HG03159 (cell line): ENCODE measurements around the gene KRT12.
"Not testable (repeated sequence)": the region's sequence is repeated elsewhere in the genome, so short reads cannot be mapped to it uniquely, and the experiment has no call there.

Experiments
- ATAC-seq: cut with Tn5 transposase; IDR thresholded peaks from one replicate; pipeline ENCODE4 v1.9.1; 2021; ENCODE audit warnings: mild to moderate bottlenecking, moderate library complexity; ENCODE audit not compliant: unreplicated experiment

The KRT12 gene

DNA sequence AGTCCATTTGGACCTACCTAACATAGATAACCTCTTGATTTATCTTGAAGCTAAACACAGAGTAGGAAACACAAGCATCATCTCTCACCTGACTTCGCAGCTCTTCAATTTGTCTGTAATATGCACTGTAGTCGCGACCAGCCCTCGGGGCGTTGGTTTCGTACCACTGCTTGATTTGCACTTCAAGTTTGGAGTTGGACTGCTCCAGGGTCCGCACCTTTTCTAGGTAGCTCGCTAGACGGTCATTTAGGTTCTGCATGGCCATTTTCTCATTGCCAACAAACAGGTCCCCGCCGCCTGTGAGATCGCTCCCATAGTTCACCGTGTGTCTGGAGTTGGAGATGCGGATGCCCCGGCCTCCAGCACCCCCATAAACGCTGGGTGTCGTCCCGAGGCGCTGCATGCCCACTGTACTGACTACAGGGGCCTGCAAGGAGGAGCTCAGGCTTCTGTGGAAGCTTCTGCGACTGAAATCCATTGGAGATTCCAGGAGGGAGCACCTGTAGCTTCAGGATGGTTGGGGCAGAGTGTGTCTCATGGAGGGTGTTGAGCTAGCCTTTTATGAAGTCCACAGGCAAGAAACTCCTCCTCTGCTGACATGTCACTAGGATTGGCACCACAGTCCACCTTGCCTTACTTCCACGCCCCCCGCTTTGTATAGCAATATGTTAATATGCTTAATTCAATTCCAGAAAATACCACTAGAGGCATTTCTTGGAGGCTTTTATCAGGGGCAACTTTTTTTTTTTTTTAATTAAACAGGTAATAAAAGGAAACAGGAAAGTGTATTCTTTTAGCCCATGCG, 17.9 kb upstream of the KRT12 start, which contains the start of gene KRT20:
Gene KRT20, minus strand, starts transcription at position 535 of the 805 bp plus-strand sequence. Its CDS starts 57 bp downstream, at position 478.
- no peak for ATAC-seq

DNA sequence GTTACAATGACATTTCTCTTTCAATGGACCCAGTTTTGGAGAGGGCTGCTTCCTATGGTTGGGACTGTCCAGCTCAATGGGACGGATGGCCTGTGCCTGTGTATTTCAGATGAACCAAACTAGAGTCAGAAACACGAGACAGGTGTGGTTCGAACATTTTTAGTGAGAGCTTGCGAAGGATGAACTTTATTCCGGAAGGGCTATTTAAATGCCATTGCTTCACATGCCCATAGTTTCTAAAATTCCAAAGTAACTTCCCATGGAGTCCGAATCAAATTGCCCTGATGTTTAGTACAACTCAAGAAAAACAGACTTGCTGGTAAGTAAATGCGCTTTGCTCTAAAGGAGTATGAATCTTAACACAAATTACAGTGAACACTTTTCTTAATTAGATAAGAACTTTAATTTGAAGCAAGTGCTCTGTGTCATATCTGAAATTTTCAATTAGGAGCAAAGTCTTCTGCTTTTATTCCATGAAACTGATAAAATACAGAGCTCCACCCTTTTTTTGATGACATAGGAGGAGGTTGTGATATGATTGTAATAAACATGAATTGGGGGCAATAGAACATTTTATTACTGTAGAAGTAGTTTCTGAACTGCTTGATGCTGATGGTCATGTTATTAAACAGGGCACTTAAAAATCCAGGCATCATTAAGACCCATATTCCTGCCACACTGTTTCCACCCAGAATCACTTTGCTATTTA, 16.8 kb upstream of the KRT12 start:
- ATAC-seq = no peak

DNA sequence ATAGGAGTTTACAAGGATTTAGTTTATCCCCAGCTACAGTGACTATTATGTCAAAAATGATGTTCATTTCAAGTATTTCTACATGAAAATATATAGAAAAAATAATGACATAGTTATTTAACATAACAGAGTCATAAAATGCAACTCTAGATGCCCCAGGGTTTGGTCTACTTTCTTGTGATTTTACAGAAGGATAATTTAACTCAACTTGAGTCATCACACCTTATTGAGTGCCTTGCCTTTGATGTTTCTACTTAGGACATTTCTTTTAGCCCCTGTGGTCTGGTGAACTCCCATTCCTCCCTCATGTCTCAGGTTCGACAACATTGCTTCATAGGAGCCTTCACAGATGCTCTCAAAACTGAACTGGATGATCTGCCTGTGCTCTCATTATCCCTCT, 16.0 kb upstream of the KRT12 start:
- no peak for ATAC-seq

DNA sequence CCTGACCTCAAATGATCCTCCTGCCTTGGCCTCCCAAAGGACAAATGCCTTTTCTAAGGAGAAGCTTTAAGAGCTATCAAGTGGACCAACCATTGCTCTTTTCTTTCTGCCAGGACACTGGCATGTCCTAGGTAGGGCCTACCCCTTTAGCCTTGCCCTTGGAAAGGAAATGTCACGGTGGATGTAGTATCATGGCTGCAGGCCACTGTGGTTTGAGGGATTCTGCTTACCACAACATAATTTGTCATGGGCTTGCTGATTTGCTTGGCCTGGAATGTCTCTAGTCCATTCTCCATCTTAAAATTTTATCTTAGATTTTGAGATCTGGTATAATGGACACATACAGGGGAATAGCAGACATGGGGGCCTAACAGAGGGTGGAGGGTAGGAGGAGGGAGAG, 12.0 kb upstream of the KRT12 start:
- no peak for ATAC-seq

DNA sequence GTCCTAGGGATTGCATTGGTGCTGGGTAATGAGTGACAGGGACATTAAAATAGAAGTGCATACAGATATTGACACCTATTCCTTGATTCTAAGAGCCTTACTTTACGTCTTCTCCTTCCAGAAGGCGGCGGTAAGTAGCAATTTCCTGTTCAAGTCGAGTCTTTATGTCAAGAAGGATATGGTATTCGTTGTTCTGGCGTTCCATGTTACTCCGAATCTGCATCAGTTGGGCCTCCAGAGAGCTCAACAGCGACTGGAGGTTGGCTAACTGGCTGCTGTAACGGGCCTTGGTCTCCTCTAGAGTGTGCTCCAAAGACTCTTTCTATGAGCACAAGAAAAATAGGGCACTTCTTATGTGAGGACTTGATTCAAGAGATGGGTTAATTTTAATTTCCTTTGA, 11.0 kb upstream of the KRT12 start:
- ATAC-seq = no peak

DNA sequence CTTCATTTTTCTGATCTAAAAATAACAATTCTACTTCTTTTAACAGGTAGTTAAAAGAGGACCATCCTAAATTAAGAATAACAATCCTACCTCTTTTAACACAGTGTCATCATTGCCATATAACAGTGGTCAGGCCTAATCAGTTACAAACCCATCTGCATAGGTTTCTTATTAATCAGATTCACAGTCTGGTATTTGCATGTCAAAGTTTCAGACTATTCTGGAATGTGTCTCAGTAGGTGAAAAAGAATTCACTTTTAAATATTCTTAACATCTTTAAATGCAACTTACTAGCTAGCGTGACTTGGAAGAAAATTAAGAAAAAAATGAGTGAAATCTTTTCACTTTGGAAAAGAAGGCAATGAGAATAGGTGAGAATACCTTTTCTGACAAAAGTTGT, 6.8 kb upstream of the KRT12 start:
- ATAC-seq = no peak

DNA sequence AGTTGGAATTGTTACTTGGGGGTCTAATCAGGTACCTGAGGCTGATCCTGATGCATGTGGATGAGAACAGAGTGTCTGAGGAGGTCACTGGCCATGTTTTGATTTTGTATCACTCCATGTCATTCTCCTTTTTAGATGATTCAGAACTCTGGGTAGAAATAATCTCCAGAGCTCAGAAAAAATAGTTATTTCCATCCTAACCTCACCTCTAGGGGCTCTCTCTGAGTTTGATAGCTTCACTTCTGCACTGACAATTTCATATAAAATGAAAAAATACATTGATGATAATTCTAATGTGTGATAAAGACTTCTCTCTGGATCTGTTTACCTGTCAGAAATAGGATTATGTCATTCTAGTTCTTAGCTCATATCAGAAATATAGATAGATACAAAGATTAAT, 6.2 kb upstream of the KRT12 start:
- no peak for ATAC-seq

DNA sequence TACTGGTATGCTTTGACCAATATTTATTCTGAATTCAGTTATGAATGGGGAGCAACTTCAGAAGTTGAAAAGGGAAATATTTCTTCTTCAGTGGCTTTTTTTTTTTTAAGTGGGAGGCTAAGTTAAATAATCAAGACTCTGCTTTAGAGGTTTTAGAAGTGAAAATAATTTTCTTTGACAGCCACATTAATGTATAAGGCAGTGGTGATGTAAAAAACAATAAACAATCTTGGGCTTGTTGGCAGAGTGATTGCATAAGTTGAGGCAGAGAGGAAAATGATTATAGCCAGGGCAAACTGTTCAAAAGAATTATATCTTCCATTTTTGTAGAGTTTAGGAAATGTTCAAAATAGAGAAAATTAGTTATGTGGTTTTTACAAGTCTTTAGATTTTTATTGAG, 5.4 kb upstream of the KRT12 start:
- no peak for ATAC-seq

DNA sequence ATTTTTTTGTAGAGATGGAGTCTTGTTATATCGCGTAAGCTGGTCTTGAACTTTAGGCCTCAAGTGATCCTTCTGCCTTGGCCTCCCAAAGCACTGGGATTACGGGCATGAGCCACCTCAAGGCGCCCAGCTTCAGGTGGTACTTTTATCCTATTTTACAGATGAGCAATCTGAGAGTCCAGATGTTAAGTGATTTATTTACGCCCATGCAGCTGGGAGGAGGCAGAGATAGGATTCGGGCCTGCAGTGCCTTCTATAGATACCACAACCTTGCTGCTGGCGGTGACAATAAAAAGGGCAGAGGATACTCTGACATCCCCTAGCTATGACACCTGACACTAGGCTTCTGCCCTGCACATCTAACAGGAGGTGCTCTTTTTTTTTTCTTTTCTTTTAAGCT, 4.3 kb upstream of the KRT12 start:
- ATAC-seq = no peak

DNA sequence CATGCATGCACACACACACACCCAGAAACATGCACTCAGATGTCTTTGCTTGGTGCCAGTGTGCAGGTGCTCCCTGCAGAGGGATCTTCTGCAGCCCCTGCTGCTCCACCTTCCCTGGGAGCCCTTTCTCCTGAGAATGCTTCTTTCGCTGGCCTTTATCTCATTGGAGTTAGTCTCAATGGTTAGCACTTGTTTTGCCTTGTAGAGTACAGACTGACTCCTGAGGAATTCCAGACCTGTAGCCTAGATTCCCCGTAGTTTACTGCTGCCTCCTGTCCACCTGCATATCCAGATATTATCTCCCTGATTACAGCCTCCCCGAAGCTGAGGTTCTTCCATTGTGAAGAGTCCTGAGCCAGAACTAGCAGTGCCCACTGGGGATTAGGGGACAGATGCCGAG, 3.1 kb upstream of the KRT12 start:
- ATAC-seq = no peak

DNA sequence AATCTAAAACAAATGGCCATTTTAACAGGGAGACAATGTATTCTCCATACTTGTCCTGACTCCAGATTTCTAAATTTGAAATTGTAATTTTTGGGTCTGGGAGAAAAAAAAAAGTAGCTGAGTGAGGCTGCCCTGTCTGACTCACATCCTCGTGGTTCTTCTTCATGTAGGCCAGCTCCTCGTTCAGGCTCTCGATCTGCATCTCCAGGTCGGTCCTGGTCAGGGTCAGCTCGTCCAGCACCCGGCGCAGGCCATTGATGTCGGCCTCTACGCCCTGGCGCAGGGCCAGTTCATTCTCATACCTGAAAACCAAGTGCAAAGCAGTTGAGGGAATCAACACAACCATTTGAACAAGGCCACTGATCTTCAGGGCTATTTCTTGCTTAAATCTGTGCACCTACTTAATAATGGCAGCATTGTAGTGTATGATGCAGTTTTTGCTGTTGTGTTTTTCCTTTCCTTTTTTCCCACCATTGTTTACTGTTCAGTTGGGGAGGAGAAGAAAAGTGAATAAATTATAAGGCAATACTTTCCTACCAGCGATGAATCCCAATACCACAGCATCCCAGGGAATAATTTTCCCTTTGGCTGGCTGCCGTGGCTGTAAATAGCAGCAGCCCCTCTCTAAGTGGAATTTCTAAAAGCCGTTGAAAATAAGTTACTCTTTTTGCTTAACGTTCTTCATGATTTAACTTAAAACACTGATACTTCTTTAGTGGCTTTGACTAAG, 2.2 kb downstream of the KRT12 start:
- ATAC-seq = no peak

DNA sequence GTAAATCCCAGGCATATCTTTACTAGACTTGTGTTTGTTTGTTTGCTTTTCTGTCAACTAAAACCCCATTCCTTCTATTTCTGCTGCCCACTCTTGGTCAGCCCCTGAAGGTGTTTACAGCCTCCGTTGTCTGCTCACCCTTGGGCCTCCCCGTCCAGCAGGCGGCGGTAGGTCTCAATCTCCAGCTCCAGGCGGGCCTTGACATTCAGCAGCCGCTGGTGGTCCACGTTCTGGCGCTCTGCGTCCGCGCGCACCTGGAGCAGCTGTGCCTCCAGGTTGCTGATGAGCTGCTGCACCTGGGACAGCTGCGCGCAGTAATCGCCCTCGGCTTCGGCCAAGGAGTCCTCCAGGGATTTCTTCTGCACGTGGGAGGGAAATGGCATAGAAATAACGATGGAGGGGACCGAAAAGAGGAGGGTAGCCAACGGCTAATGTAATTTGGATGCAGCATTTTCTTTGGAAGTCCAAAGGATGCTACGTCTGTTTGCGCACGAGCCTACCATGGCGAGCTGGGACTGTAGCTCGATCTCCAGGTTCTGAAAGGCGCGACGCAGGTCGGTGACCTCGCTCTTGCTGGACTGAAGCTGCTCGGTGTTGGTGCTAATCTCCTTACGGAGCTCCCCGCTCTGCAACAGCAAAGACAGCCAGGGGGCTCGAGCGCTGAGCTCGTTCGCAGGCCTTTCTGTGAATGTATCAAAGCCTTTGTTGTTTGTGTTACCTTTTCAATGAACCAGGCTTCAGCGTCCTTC, 3.9 kb downstream of the KRT12 start:
- no peak for ATAC-seq

DNA sequence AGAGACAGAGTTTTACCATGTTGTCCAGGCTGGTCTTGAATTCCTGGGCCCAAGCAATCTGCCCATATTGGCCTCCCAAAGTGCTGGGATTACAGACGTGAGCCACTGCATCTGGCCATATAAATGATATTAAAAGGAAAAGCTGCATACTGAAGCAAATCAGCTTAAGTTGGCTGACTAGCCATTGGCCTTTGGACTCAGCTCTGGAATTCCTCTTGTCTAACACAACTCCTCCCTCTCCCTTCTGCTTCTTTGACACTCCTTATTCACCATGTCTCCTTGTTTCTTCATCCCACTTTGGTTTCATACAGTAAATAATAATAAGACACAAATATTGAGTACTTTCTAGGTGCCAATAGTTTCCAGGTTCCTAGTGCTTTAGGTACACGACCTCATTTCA, 7.5 kb downstream of the KRT12 start:
- ATAC-seq = no peak

DNA sequence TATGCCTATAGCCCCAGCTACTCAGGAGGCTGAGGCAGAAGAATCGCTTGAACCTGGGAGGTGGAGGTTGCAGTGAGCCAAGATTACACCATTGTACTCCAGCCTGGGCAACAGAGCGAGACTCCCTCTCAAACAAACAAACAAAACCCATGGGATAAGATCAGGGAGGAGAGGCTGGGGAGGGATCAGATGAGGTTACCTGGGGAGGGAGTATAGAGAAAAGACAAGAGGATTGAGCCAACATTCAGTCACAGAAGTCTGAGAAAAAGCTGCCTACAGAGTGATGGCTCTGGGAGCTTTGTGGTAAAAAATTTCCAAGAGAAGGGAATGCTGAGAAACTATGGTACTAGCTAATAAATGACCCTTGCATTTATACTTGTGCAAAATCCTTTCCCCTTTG, 8.4 kb downstream of the KRT12 start:
- ATAC-seq = not testable (repeated sequence)

DNA sequence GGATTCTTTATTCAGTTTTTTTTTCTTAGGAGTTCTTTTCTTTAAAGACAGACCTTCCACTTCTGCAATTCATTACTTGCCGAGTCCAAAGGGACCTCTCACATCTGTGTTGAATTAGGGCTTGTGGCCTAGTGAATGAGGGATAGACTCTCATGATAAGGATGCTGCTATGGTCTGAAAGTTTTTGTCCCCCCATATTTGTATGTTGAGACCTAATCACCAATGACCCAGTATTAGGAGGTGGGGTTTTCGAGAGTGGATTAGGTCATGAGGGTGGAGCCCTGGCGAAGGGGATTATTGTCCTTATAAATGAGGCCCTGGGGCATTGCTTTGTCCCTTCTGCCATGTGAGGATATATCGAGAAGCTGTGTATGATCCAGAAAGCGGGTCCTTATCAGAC, 9.5 kb downstream of the KRT12 start:
- ATAC-seq = no peak

DNA sequence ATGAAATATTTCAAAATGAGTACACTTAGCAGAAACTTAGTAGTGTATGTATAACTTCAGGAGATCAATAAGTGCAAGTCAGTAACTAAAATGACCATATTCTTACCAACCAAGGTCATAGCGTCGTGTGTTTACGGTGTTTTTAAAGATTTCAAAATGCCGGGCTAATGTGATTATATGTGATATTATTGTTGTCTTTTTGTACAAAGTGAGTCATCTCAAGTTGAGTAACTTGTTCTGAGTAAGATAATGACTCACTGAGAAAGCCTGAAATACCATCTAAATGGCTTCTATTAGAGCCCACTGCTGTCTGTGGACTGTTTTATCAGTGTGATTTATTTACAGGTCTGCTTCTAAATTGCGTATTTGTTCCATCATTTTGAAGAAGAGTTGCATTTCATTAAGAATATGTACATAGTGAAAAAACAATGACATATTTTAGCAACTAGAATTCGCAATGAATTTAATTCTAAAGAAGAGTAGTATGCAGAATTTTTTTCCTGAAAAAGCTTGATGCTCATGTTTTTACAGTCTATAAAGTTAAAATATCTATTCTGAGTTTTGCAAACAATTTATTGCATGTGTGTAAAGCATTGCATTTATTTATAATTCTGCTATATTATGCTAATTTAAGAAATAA, 12.7 kb downstream of the KRT12 start:
- ATAC-seq = no peak

DNA sequence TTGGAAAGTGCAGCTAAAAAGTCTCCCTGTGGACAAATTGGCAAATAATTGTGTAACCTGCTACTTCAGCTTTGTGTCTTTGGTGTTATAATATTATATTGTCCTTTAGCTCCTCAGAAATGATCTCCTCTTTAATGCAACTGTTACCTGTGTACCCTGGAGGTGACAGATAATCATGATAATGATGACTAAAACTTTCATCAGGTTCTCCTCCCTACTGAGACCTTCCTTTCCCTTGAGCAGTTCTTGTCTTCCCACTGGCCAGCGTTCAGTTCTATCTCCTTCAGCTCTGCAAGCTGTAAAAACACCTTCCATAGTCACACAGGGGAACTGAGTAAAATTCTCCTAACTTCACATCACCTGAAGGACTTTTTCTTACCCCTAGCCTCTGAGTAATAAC, 14.7 kb downstream of the KRT12 start:
- no peak for ATAC-seq

DNA sequence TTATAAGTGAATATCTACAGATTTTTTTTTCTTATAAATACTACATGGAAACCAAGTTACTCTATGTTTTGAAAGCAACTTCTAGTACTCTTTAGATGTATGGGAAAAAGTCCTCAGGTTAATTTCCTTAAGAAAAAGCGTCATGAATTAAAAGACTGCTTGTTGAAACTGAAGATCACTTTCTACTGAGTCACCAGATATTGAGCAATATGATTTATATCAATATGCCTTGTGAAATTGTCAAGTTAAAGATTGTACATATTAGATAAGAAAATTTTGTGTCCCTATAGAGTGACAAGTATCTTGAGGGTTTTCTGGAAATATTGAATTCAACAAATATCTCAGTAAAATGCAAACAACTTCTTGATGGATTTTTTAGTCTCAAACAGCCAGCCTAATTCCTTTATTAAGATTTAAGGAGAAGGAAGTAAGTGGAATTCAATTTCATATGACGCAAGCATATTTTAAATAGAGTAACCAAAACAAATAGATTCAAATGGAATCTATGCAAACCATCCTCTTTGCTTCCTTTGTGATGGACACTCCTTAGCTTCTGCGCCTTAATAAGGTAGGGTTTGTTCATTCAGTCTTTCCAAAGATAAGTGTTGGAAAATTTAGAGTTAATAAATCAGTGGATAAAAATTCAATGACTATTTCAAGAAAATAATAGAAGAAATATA, 16.6 kb downstream of the KRT12 start:
- no peak for ATAC-seq

DNA sequence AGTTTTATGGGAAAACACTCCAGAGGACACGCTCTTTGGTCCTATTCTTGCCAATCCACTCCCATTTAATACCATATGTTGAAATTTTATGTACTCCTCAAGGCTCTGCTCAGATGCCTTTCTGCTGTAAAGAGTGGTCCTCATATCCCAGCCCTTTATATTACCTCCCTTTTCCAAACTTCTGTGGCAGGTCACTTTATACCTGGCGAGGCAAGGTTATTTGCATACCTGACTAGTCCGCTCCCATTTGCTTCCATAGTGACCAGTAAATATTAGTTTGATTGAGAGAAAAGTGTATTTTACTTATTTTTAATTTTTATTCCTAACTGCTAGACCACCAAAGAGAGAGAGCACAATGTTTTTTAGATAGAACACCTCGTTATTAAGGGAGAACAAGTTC, 17.3 kb downstream of the KRT12 start:
- ATAC-seq = no peak

DNA sequence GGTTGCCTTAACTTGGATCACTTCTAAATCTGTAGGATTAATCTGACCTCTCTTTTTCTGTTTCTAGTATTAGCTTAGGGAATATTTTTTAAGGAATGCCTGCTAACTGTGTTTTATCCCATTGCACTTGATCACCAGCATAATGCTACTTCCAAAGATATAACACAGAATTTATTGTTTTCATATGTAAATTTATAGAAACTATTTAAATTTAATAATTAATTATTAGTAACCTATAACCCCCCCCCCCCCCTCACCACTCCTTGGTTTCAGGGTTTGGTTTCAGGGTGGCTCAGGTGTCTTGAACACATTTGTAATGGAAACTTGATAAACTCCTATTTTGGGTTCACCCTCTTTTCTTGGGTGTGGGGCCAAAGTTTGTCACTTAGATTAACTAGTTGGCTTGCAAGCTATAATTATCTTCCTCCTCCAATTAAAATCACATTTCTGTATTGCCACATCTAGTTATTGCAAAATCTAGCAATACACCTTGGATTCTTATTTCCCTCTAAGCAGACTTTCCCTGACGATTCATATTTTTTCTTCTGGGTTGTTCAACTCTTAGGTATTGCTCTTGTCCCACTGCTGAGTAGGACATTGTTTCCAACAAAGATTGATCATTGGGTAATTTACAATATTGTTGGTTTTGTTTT, 18.3 kb downstream of the KRT12 start:
- ATAC-seq = no peak
